ENCODE data around the gene RAB18.

GRCh38 chr10:27494116-27494805 lies 9.8 kb upstream of the RAB18 start:
- TF ChIP-seq CTCF (IDR thresholded peaks at IDR 0.05 in 4 of 5, conservative IDR thresholded peaks at IDR 0.05 in 1 of 5) = no peak
- TF ChIP-seq POLR2A (IDR thresholded peaks at IDR 0.05) = no peak

Measured in gastrocnemius medialis (tissue), 4 donors.